GM21390 (cell line): Measurements from ENCODE around the gene FRMD4B.
"Not testable (repeated sequence)": the region's sequence is repeated elsewhere in the genome, so short reads cannot be mapped to it uniquely, and the experiment has no call there.

Source experiments
- ATAC-seq: cut with Tn5 transposase; IDR thresholded peaks from one replicate; pipeline ENCODE4 v1.9.1; 2021; ENCODE audit not compliant: unreplicated experiment

The FRMD4B gene

GRCh38 chr3:69251078-69251805, 134.6 kb downstream of the FRMD4B start:
- no peak for ATAC-seq

GRCh38 chr3:69250014-69250413, 135.9 kb downstream of the FRMD4B start:
- ATAC-seq = no peak

- no peak for ATAC-seq
Measured at GRCh38 chr3:69249001-69249400, 136.9 kb downstream of the FRMD4B start.

DNA sequence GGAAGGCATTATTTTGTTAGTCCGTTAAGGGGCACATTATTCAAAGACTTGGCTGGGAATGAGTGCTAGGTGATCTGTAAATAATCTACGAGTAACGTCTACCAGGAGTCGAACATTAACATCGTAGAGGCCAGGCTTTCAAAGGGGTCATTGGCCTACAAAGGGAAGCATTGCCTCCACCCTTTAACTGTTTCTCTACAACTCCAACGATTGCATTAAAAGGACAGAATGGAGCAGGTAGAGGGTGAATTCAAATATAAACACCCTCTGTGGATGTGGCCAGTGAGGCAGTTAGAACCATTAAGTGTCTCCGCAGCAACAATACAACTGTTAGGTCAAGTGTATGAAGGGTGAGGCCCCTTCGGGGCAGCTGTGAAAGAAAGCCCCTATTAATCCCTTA, 137.5 kb downstream of the FRMD4B start:
- ATAC-seq = no peak

DNA sequence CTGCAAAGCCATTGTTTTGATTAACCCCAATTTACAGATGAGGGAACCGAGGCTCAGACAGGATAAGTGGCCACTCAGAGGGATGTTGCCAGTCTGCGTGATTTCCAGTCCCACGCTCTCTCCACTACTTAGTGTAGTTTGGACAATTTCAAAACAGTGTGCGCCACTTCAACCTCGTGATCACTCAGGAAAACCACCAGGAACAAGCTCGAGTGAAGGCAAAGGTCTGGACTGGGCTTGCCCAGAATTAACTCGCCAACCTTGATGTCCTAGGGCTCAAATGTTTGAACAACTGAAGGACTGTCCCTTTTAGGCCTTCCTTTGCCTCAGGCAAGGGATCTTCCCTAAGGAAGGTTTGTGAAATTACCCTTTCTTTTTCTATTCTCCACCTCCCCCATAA, 139.3 kb downstream of the FRMD4B start:
- ATAC-seq = no peak

DNA sequence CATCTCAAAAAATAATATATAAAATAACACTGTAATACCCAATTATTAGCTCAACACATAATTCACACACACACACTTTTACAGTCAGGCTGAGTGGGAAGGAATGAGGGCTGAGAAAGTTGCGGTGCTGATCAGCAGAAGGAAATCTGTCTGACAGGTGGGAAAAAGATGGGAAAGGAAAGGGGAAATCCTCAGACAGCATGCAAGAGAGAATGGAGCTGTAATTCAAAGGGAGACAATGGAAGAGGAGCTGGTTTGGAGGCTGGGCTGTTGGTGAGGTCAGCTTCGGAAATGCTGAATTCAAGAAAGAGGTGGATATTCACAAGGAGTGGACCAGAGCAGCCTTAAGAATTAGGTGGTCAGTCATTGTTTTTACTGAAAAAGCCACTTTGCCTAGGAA, 141.8 kb downstream of the FRMD4B start:
- ATAC-seq = no peak

GRCh38 chr3:69241769-69242168, 144.1 kb downstream of the FRMD4B start:
- ATAC-seq = no peak

DNA sequence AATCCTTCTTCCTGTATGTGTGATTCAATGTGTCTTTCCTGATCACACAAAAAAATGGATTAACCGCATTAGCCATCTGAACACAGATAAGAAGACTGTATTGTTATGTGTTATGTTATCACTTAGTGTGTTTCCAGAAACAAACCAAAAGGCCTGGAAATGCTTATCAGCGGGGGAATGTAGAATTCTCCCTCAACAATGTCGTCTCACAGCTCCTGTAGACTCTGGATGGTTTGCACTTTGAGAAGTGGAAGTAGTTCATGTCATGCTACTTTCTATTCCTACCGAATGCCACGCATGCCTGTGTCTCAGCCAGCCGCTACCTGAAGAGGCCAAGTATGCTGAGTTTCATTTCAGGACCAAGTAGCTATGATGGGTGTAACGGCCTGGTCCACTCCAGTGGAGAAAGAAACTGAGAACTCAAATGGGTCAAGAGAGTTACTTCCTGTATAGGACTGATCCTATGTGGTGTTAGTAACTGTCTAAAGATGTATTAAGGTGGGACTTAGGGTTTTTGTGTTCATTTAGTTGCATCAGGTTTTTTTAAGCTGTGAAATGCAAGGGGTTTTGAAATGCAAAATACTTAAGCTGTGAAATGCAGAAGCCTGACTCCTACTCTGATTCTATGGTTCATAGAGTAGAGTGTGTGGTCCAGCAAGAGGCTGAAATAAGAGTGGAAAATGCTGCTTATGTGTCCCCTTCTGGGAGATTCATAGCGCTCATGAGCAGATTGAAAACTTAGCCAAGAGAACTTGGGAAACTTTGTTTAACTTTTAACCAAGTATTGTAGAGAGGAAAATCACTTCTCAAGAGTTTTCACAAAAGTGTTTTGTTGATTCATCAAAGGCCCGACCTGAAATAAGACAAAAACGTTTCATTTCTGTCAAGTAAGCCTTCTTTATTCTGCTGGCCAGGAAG, 145.0 kb downstream of the FRMD4B start:
- ATAC-seq = peak; percentile 87

GRCh38 chr3:69239063-69239462, 146.8 kb downstream of the FRMD4B start:
- no peak for ATAC-seq

- no peak for ATAC-seq
Measured at GRCh38 chr3:69236812-69237707, 148.8 kb downstream of the FRMD4B start.

- ATAC-seq = no peak
Measured at GRCh38 chr3:69235882-69236281, 150.0 kb downstream of the FRMD4B start.

- not testable (repeated sequence) for ATAC-seq
Measured at GRCh38 chr3:69235227-69235626, 150.7 kb downstream of the FRMD4B start.

DNA sequence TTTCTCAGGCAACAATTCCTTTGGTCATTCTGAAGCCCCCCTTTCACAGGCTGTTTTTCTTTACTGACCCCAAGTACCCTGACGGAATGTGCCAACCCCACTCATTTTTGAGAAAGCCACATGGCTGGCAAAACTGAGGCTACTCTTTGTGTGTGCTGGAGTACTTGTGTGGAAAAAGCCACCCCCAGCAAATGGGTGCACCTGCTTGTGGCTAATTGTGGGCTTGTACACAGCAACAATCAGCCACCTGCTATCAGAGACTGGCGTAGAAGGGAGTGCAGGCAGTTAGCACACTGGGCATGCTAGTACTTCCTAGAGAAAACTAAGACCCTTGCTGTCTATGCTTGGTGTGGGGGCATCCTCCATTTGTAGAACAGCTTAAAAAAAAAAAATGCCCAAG, 153.4 kb downstream of the FRMD4B start:
- no peak for ATAC-seq

DNA sequence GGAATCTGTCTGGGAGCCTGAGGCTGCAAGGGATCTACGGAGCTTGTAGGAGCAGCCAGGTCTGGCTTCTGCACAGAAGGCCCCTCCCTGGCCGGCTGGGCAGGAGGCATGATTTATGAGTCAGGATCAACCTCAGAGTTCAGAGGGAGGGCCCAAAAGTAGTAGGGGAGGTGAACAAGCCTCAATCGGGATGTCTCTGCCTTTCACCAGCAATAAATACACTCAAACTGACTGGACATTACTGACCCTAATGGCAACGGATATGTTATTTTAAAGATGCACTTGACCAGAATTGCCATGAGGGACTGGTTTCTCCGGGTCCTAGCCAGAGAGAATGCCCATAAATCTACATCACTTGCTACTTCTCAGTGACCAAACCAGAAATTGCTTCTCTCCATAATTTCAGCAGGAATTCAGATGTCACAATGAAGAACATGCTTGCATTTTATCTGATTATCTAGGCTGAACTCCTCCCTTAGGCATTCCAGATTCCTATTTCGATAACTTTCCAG, 153.9 kb downstream of the FRMD4B start:
- no peak for ATAC-seq

DNA sequence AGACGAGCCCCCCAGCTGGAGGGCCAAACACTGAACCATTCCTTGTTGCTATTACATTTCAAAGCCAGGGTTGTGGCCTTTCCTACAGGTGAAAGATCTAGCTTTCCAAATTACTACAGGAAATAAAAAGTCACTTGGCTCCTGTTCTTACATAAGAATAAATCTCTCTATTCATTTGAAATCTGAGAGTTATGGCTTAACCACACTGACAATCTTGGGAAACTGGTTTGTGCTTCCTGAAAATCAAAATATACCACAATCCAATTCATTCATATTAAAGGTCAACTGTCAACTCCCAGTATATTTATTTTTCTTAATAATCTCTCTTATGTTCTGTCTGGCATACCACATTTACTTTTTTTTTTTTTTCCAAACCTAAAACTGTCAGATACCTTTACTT, 159.8 kb downstream of the FRMD4B start:
- ATAC-seq = no peak

GRCh38 chr3:69219101-69219708, 166.7 kb downstream of the FRMD4B start:
- no peak for ATAC-seq

GRCh38 chr3:69218079-69218478, 167.8 kb downstream of the FRMD4B start:
- no peak for ATAC-seq

DNA sequence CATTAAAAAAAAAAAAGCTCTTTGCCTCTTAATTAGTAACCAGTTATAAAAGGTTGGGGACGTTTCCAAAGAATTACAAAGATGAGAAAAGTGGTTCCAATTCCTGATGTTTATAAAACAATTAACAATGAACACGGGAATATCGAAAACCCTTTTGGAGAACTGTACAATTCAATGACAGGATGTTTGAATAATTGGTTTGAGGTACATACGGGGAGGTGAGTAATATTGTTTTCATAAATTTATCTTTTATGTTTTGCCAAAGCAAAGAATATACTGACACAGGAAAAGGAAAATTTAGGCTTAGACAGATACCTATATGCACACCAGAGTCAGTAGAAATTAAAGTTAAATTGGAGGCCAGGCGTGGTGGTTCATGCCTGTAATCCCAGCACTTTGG, 168.9 kb downstream of the FRMD4B start:
- no peak for ATAC-seq

DNA sequence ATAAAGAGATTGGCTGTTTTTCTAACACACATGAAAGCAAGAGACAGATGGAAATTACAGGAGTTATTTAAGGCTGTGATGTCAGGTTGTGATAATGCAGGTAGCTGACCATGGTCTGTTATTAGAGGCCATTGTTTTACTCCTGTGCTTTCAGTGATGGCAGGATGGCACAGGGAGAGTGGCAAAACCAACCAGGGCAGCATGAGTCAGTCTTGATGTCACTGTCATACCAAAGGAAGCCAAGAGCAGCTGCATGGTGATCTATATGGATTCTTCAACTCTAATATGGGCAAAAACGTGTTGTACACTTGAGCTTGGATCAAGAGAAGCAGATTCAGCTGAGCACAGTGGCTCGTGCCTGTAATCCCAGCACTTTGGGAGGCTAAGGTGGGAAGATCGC, 171.6 kb downstream of the FRMD4B start:
- ATAC-seq = no peak

DNA sequence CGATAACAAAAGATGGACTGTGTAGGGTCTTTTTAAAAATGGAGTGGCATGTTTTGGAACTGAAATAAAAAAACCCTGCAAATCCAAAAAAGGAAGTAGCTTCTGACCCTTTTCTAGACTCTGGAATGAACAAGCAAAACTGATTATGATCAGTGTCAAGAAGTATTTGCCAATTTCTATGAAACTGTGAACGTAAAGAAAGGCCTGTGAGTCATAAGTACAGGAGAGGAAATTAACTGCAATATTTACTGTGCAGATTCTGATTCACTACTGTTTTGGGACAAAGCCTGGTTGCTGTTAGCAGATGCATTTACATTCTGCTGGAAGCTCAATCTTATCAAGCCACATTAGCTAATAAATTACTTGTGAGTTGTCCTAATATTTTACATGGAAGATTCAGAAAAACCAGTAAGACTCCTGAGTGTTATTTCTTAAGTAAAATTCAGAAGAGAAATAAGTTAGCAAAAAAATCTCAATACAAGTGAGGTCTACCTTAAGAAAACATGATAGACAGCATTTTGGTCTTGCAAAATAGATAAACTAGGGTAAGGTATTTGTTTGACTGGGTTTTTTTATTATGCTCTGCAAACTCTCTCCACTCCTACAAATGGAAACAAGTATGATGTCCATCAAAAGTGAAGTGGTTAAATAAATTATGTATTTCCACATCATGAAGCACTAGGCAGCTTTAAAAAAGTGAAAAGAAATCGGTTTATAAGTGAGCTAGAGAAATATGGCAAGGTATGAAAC, 173.3 kb downstream of the FRMD4B start:
- ATAC-seq = peak; percentile 93
